HG03378 (cell line): ENCODE results near the gene GIPC1.
"Not testable (repeated sequence)": the region's sequence is repeated elsewhere in the genome, so short reads cannot be mapped to it uniquely, and the experiment has no call there.

Source experiments
- ATAC-seq: cut with Tn5 transposase; IDR thresholded peaks from one replicate; pipeline ENCODE4 v1.9.1; 2021; ENCODE audit warnings: mild to moderate bottlenecking, moderate library complexity; ENCODE audit not compliant: unreplicated experiment

GIPC1 gene

GRCh38 chr19:14472202-14472938 lies 23.6 kb downstream of the GIPC1 start:
- no peak for ATAC-seq

- no peak for ATAC-seq
Measured at GRCh38 chr19:14471436-14472187, 24.3 kb downstream of the GIPC1 start.

- no peak for ATAC-seq
Measured at GRCh38 chr19:14470031-14470876, 25.7 kb downstream of the GIPC1 start.

GRCh38 chr19:14467816-14468215 lies 28.1 kb downstream of the GIPC1 start:
- ATAC-seq = no peak

DNA sequence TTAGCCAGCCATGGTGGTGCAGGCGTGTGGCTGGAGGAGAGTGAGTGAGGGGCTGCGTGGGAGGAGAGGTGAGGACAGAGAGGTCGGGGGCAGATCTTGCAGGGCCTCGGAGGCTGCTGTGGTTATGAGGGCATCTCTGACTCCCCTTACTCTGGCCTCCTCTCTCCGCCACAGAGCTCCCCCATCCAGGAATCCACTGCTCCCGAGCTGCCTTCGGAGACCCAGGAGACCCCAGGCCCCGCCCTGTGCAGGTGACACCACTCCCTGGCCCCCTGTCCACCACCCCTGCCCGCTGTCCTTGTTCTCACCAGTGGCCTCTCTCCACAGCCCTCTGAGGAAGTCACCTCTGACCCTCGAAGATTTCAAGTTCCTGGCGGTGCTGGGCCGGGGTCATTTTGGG lies 28.5 kb downstream of the GIPC1 start:
- no peak for ATAC-seq

DNA sequence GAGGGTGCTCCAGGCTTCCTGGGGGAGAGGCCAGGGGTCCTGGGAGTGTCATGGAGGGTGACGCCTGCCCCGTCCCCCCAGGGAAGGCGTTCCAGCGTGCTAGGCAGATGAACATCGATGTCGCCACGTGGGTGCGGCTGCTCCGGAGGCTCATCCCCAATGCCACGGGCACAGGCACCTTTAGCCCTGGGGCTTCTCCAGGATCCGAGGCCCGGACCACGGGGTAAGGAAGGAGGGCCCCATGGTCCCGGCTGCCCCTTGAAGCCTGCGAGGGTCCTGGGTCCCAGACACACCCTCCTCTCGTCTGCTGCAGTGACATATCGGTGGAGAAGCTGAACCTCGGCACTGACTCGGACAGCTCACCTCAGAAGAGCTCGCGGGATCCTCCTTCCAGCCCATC lies 32.2 kb downstream of the GIPC1 start:
- no peak for ATAC-seq

DNA sequence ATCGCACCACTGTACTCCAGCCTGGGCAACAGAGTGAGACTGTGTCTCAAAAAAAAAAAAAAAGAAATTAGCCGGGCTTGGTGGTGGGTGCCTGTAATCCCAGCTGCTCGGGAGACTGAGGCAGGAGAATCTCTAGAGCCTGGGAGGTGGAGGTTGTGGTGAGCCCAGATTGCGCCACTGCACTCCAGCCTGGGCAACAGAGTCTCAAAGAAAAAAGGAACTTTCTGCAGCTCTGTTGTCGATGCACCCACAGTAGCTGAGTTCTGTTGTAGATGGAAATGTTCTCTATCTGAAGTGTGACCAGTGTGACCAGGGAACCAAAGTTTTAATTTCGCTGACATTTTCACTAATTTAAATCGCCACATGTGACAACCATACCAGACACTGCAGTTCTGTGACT lies 33.5 kb downstream of the GIPC1 start:
- ATAC-seq = not testable (repeated sequence)

DNA sequence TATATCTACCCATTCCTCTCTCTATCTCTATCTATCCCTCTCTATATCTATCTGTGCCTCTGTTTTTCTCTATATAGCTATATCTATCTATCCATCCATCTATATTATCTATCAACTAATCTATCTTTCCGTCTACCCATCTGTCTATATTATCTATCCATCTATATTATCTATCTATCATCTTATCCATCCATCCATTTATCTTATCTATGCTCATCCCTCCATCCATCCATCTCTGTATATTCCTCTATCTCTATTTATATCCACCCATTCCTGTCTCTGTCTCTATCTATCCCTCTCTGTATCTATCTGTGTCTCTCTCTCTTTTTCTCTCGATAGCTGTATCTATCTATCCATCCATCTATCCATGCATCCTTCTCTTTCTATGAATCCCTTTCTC lies 35.0 kb downstream of the GIPC1 start:
- no peak for ATAC-seq

DNA sequence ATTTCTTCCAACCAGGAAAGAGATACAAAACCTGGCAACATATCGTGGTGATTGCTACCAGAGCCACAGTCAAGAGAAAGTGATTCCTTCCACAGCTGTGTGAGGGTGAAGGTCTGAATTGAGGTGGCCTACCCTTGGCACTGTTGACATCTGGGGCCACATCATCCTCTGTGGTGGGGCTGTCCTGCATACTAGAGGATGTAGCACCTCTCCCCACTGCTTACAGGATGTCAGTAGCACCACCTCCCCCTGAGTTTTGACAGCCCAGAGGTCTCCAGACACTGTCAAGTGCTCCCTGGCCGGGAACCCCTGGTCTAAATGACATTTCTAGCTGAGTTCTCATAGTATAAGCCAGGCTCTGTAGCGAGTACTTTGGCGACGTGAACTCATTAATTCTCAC lies 36.2 kb downstream of the GIPC1 start:
- ATAC-seq = no peak

GRCh38 chr19:14452303-14452702 lies 43.6 kb downstream of the GIPC1 start:
- not testable (repeated sequence) for ATAC-seq

DNA sequence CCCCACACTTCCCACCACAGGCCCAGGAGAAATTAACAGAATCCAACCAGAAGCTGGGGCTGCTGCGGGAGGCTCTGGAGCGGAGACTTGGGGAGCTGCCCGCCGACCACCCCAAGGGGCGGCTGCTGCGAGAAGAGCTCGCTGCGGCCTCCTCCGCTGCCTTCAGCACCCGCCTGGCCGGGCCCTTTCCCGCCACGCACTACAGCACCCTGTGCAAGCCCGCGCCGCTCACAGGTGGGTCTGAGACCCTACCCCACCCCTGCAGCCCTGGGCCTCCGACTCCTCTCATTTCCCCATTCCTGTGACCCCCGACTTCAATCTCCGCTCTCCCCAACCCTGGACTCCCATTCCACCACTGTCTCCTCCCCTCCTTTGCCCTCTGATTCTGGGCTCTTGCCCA lies 45.1 kb downstream of the GIPC1 start:
- no peak for ATAC-seq

- ATAC-seq = no peak
Measured at GRCh38 chr19:14450168-14450874, 45.6 kb downstream of the GIPC1 start.

- no peak for ATAC-seq
Measured at GRCh38 chr19:14449321-14449720, 46.6 kb downstream of the GIPC1 start.

DNA sequence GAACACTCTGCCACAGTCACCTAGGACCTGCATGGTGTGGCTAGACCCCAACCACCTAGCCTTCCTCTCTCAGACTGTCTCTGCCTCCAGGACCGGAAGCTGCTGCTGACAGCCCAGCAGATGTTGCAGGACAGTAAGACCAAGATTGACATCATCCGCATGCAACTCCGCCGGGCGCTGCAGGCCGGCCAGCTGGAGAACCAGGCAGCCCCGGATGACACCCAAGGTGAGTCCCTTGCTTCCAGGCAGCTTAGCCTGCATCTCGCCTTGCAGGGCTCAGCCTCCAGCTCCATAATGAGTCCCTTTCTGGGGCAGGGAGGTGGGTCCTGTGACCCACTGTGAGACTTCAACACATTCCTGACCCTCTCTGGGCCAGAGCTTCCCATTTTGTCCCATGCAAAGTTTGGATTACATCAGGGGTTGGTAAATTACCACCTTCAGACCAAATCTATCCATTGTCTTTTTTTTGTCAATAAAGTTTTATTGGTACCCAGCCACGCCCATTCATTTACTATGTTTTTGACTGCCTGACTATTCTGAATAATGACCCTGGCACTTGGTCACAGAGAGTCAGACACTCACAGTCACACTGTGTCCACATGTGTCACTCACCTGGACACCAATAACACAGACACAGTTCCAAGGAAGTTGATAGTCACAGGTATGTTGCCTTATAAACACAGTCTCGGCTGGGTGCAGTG lies 49.4 kb downstream of the GIPC1 start:
- no peak for ATAC-seq

- no peak for ATAC-seq
Measured at GRCh38 chr19:14443632-14444216, 52.2 kb downstream of the GIPC1 start.

DNA sequence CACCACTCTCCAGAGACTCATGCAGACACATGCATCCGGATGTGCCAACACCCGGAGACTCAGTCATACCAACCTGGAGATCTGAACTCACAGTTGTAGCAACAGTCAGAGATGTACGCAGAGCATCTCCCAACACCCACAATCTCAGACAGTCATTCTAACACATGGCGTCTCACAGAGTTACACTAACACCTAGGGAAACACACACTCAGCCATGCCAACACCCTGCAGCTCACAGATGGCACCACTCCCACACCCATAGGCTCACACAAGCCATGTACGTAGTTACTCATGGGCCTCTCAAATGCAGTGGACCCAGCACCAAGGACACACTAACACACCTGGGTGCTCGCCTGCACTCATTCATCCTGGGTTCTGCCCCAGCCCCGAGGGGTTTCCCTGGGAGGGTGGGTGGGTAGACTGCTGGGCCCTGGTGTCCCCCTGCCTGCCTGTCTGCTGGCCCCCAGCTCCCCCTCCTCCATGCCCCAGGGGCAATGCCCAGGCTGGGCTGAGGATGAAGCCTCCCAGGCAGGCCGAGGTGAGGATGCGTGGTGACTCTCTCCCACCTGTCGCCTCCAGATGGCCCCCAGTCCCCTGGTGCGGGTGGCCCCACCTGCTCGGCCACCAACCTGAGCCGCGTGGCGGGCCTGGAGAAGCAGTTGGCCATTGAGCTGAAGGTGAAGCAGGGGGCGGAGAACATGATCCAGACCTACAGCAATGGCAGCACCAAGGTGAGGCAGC lies 52.9 kb downstream of the GIPC1 start:
- no peak for ATAC-seq

GRCh38 chr19:14441041-14441938 lies 54.6 kb downstream of the GIPC1 start:
- no peak for ATAC-seq

DNA sequence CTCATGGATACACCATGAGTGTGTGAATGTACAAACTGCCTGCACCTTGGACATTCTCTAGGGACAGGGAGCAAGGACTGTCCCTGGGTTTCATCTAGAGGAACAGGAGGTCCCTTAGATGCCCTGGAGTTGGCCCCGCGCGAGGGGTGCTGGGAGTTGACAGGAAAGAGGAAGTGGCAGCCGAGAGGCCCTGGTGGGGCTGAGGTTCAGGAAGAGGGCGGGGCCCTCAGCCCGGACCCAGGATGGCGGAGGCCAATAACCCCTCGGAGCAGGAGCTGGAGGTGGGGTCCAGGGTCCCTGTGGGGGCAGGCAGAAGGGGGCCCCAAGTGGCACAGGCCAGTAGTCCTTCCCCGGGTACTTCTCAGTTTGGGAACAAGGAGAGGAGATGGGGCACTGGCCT lies 55.9 kb downstream of the GIPC1 start:
- peak; percentile 69 for ATAC-seq
